ENCODE measurements around the gene NOCT. TPM values are rescaled to one million over a fixed set of nuclear protein-coding genes. Genes with fewer than 3 reads are reported as not detected.

Gene NOCT
- total and polyA plus RNA-seq, 7 donors, result 1.8 to 10.9 (median 2.9) TPM

- H3K27me3 ChIP-seq, result no peaks in the 10 kb centered on the region
- 74 to 84% methylated on average over 2 of the region's 2 CpGs for WGBS, 2 donors
- TF ChIP-seq POLR2AphosphoS5 (IDR thresholded peaks at IDR 0.05) (no peak), EP300 (IDR thresholded peaks at IDR 0.05) (no peak), POLR2A (IDR thresholded peaks at IDR 0.05) (no peak), CTCF (IDR thresholded peaks at IDR 0.05) (no peak)
- H3K27ac ChIP-seq, result no peak overlapping the region
- H3K36me3 ChIP-seq, result peaks cover 0 to 9% (median 2%) of the 10 kb centered on the region in 4 donors
- H3K4me3 ChIP-seq, result no peak overlapping the region
- H3K4me1 ChIP-seq, result peaks cover 0 to 5% (median 4%) of the 10 kb centered on the region in 4 donors
- no peak for DNase-seq
- intact Hi-C loops (cut with DNase I), result loop anchor here (10.0 kb wide), 1 partner anchor 418 kb away; the partner anchor contains the start of gene RAB33B
- H3K9me3 ChIP-seq, result no peaks in the 10 kb centered on the region
Measured at GRCh38 chr4:139036885-139037284, 21.3 kb downstream of the NOCT start.

GRCh38 chr4:139038874-139039443, 23.4 kb downstream of the NOCT start:
- no peak for DNase-seq
- TF ChIP-seq POLR2A (IDR thresholded peaks at IDR 0.05) (no peak), POLR2AphosphoS5 (IDR thresholded peaks at IDR 0.05) (no peak)
- no peaks in the 10 kb centered on the region for H3K27me3 ChIP-seq
- no peak overlapping the region for H3K27ac ChIP-seq
- no peaks in the 10 kb centered on the region for H3K9me3 ChIP-seq
- H3K4me1 ChIP-seq, result peaks cover 0 to 14% (median 14%) of the 10 kb centered on the region in 4 donors
- intact Hi-C loops (cut with DNase I), result loop anchor here (10.0 kb wide), 1 partner anchor 416 kb away; the partner anchor contains the start of gene RAB33B
- WGBS, 2 donors, result 83 to 87% methylated on average over 1 of the region's 1 CpG
- no peak overlapping the region for H3K4me3 ChIP-seq
- H3K36me3 ChIP-seq, result peaks cover 0 to 9% (median 2%) of the 10 kb centered on the region in 4 donors

GRCh38 chr4:139042981-139043460, 27.4 kb downstream of the NOCT start:
- WGBS, 2 donors, result 83 to 89% methylated on average over 10 of the region's 10 CpGs
- Histone ChIP-seq H3K27ac (peak overlapping the region; percentile 64 to 78 (median 76)), H3K4me3 (peak overlapping the region in 3 of 4 donors; percentile 11 to 33 (median 23)), H3K27me3 (no peaks in the 10 kb centered on the region), H3K36me3 (peaks cover 0 to 15% (median 2%) of the 10 kb centered on the region in 4 donors), H3K9me3 (no peaks in the 10 kb centered on the region), H3K4me1 (peaks cover 0 to 14% (median 14%) of the 10 kb centered on the region in 4 donors)
- intact Hi-C loops (cut with DNase I), result loop anchor here (5.0 kb wide), 1 partner anchor 39 kb away; no protein-coding TSS in a partner anchor
- TF ChIP-seq POLR2AphosphoS5 (IDR thresholded peaks at IDR 0.05), result peak in 3 of 4 donors; percentile 48 to 69 (median 65)
- no peak for TF ChIP-seq CTCF (IDR thresholded peaks at IDR 0.05)
- DNase-seq, result peak; percentile 81

GRCh38 chr4:139044291-139044690, 28.7 kb downstream of the NOCT start:
- H3K36me3 ChIP-seq, result peaks cover 0 to 22% (median 2%) of the 10 kb centered on the region in 4 donors
- intact Hi-C loops (cut with DNase I), result loop anchor here (5.0 kb wide), 1 partner anchor 38 kb away; no protein-coding TSS in a partner anchor
- H3K4me1 ChIP-seq, result peaks cover 0 to 14% (median 14%) of the 10 kb centered on the region in 4 donors
- peak overlapping the region in 3 of 4 donors; percentile 8 to 34 (median 32) for H3K27ac ChIP-seq
- no peak for DNase-seq
- no peaks in the 10 kb centered on the region for H3K9me3 ChIP-seq
- TF ChIP-seq CTCF (IDR thresholded peaks at IDR 0.05) (no peak), POLR2A (IDR thresholded peaks at IDR 0.05) (no peak), EP300 (IDR thresholded peaks at IDR 0.05) (no peak), POLR2AphosphoS5 (IDR thresholded peaks at IDR 0.05) (no peak)
- no peak overlapping the region for H3K4me3 ChIP-seq
- 94% methylated on average over 2 of the region's 2 CpGs for WGBS, 2 donors
- H3K27me3 ChIP-seq, result no peaks in the 10 kb centered on the region

GRCh38 chr4:139048026-139048425, 32.4 kb downstream of the NOCT start:
- DNase-seq, result no peak
- Histone ChIP-seq H3K27me3 (no peaks in the 10 kb centered on the region), H3K9me3 (no peaks in the 10 kb centered on the region), H3K4me1 (peaks cover 0 to 9% (median 7%) of the 10 kb centered on the region in 4 donors), H3K4me3 (no peak overlapping the region), H3K27ac (no peak overlapping the region), H3K36me3 (peaks cover 0 to 32% (median 6%) of the 10 kb centered on the region in 4 donors)
- intact Hi-C loops (cut with DNase I), result no loop called here
- TF ChIP-seq EP300 (IDR thresholded peaks at IDR 0.05), result no peak
- TF ChIP-seq CTCF (IDR thresholded peaks at IDR 0.05), result no peak
- TF ChIP-seq POLR2A (IDR thresholded peaks at IDR 0.05), result no peak
- TF ChIP-seq POLR2AphosphoS5 (IDR thresholded peaks at IDR 0.05), result no peak
- WGBS, 2 donors, result 88 to 91% methylated on average over 3 of the region's 3 CpGs
